DLD1 (cell line): ENCODE measurements around the gene GLIS2.

ENCODE experiments used
- in situ Hi-C: cut with HindIII; loops from 2 replicates; pipeline ENCODE4 v1.10.0; 2017; ENCODE audit warnings: low sequenced_read_pairs

The GLIS2 gene

DNA sequence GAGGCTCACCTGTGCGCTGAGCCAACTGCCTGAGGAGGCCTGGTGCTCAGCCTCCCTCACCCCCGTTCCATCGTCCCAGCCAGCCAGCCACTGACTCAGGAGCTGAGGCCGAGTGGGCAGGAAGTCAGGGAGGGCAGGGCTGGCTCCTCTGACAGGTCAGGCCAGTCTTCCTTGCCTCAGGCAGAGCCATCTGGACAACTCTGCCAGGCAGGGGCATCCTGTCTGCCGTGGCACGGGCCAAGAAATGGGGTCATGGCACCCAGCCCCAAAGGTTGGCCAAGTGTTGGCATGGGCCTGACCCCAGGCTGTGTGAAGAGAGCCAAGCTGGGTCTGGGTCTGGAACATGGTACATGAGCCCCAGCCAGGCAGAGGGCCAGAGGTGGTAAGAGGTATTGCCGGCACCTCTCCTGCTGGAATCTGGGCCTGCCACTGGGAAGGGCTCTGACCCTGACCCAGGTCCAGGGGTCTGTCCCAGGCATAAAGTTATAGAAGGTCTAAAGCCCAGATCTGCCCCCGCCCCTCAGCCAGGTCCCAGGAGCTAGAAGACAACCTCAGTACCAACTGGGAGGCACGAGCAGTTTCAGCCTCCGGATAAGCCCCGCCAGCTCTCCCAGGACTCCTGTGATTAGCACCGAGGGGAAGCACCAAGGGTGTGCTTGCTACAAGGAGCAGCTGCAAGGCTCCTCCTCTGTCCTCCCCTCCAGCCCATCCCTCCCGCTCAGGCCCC is 53.3 kb downstream of the GLIS2 start:
- in situ Hi-C loops = no loop called here

GRCh38 chr16:4370151-4370550 is 54.3 kb downstream of the GLIS2 start:
- in situ Hi-C loops = no loop called here

- in situ Hi-C loops = no loop called here
Measured at GRCh38 chr16:4370570-4371356, 54.9 kb downstream of the GLIS2 start.

GRCh38 chr16:4371357-4372000 is 55.6 kb downstream of the GLIS2 start, which contains the start of gene VASN:
Gene VASN, plus strand, starts transcription at chr16:4371848. Its CDS starts 9,030 bp downstream, at chr16:4380878.
- in situ Hi-C loops = no loop called here

DNA sequence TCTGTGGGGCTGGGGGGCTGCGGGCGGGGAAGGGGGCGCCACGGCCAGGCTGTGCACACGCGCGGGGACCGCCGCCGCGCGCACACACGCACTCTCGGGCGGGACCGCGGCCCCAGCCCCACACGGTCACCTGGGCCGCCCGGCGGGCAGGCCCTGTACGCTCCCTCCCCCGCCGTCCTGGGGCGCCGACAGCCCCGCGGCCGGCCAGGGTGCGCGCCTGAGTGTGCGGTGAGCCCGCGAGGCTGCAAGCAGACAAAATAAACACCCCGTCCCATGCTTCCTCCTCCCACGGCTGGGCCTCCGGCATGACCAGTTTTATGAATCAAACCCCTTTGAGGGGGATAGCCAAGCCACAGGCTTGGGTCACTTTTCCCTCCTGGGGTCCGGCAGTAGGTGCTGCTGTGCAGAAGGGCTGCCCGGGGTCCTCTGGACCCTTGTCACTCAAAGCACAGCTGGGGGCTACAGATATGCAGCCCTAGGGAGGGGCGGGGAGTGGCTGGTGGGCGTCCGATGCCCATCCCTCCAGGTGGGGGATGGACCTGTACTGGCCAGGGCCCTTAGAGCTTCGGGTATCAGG is 56.2 kb downstream of the GLIS2 start:
- in situ Hi-C loops = no loop called here

DNA sequence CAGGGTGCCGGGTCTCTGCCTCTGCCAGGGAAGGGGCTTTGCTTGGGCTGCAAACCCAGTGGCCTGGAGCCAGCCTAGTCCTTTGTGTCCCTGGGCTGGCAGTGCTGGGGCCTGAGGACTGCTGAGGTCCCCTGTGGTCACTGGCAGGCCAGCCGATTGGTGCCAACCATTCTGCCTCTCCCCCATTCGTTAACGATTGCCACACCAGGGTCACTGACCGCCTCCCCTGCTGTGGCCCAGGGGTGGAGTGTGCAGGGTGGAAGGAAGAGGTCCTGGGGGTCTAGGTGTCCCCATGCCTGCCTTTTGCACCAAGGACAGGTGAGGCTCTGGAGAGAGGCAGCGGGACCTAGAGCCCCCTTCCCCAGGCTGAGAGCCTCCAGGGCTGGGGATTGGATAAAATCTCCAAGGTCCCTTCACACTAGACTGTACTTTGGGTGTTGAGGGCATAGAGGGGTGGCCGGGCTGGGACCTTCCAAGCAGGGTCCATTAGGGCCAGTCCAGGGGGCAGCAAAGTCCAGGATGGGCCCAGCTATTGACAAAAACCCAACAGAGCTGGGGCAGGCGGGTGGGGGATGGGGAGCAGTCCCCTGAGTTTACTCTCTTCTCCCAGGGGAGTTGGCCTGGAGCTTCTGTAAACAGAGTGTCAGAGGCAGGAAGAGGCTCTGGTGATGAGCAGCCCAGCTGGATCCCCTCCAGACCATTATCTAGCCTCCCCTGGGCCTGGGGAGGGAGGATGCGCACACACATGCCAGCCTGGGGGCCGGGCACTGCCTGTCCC is 56.9 kb downstream of the GLIS2 start:
- in situ Hi-C loops = no loop called here

DNA sequence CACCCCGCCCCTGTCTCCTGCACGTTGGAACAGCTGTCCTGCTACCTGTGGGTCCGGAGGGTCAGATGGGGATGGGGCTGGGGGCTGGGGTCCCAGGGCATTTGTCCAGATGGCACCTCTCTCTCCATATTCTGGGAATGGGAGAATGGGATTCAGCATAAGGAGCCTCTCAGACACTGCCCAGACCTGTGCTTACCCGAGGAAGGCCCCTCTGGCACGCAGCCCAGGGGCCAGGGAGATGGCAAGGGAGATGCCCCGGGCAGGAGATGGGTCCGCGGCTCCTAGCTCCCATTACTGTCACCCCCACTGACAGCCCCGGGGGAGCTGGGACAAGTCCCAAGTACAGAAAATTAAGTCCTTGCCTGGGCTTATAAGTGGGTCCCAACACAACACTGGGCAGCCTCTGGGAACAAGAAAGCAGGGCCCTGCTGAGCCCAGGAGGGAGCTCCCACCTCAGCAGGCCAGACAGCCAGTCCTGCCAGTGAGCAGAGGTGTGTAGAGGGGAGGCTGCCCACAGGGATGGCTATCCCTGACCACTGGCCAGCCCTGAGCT is 57.6 kb downstream of the GLIS2 start:
- in situ Hi-C loops = no loop called here

DNA sequence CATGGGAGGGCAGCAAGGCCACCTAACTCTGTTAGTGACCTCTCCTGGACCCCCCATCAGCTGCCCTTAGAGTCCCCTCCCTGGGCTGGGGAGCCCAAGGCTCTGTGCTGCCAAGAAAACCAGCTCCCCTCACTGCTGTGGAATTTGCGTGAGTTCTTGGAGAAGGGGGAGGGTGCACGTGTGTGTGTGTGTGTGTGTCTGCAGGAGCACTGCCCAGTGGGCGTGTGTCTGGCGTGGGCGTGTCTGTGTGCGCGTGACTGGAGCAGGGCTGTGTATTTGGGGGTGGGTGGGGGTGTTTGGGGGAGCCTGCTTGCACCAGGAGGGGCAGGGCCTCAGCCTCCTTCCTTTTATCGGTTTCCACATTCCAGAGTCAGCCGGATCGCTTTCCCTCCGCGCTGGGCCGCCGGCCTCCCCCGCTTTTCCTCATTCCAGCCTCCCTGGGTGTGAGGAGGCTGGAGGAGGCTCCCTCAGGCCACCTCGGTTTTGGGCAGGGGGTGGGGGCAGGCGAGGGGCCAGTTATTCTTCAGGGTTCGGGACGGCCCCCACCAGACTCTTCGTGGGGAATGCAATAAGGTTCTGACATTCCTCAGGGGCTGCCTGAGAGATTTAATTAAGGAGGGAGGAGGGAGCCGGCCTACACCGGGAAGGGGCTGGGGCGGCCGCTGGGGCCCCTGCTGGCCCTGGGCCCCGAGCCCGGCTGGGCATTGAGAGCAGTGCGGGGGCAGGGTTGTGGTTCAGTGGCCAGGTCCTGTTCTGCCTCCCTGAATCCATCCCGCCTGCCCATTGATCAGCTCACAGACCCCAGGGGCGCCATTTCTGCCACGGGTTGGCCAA is 58.3 kb downstream of the GLIS2 start:
- in situ Hi-C loops = no loop called here

- in situ Hi-C loops = no loop called here
Measured at GRCh38 chr16:4375717-4376116, 59.9 kb downstream of the GLIS2 start.

GRCh38 chr16:4376126-4376892 is 60.4 kb downstream of the GLIS2 start:
- in situ Hi-C loops = no loop called here

DNA sequence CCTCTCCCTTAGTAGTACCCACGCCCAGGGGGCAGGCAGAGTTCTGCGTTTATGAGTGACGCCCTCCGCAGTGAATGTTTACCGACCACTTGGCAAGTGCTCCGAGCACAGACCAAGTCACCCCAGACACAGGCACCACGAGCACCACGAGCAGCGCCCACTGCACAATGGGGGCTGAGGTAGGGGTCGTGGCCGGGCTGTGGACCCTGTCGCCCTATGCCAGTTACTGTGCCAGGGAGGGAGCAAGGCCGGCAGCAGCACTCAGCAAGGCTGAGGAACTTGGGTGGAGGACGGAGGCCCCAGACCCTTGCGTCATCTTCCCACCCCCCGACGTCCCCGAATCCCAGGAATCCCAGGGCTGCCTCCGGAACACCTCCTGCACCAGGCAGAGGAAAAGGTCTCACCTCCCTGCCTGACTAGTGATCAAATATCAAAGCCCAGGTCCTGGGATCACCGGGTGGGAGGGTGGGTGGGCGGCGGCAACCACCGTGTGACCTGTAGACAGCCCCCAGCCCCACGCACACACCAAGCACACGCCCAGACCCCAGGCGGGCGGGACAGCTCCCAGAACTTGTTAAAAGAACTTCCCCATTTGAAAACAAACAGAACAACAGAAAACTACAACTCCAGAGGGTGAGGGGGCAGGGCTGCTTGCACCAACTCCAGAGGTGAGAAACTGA is 61.2 kb downstream of the GLIS2 start:
- in situ Hi-C loops = no loop called here

DNA sequence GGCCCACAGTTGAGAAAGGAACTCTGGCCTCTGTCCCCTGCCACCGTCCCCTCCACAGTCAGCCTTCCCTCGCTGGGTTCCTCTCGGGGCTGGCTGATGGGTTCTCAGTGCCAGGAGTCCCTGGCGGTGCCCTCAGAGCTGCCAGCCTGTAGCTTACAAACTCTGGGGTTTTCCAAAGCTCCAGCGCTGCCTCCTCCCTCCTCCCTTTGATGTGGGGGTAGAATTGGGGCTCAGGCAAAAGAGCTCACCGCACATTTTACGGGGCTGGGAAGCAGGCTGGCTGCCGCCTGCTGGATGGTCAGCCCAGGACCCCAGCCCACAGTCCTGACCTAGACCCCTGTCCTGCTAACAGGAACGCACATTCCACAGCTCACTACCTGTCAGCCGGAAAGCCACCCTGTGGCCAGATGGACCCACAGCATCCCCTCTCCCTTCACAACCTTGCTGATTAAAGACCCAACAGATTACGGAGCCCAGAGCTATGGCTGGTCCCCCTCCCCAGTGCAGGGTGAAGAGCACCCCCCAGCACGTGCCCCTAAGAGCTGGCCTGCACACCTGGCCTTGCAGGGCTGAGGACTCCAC is 61.8 kb downstream of the GLIS2 start:
- in situ Hi-C loops = no loop called here

- in situ Hi-C loops = no loop called here
Measured at GRCh38 chr16:4378161-4378666, 62.3 kb downstream of the GLIS2 start.

DNA sequence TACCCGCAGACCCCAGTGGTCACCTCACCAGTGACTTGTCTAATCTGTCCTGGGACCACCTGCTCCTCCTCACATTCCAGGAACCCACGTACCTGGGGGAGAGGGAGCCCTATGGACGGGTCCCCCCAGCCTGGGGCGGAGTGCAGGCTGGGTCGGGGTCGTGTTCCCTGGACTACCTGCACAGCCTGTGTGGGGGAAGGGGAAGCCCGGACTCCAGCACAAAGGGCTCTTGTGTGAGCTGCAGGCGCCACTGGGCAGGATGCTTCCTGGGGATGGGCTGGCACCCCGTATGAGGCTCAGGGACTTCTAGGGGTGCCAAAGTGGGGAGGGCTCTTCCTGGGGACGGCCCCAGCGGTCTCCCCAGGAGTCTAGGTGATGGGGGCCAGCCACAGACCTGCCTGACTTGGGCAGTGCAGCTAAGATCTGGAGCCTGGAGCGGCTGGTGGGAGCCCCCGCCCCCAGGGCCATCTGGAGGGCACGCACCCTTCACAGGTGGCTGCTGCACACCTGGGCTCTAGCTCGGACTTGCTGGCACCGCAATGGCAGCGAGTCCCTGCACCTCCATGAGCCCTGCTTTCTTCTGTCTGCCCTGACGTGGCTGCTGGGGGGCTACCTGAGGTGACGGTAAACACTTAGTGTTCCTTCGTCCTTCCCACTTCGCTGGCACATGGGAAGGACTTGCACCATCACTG is 63.3 kb downstream of the GLIS2 start:
- in situ Hi-C loops = no loop called here

GRCh38 chr16:4380119-4381063 is 64.5 kb downstream of the GLIS2 start:
- in situ Hi-C loops = no loop called here
